LoVo (cell line): ENCODE measurements around the gene SCN3A.

ENCODE experiments used
- DNase-seq: peaks from one replicate; pipeline ENCODE4 v3.0.0-alpha.2; 2016; ENCODE audit warnings: low spot score

Gene SCN3A

DNA sequence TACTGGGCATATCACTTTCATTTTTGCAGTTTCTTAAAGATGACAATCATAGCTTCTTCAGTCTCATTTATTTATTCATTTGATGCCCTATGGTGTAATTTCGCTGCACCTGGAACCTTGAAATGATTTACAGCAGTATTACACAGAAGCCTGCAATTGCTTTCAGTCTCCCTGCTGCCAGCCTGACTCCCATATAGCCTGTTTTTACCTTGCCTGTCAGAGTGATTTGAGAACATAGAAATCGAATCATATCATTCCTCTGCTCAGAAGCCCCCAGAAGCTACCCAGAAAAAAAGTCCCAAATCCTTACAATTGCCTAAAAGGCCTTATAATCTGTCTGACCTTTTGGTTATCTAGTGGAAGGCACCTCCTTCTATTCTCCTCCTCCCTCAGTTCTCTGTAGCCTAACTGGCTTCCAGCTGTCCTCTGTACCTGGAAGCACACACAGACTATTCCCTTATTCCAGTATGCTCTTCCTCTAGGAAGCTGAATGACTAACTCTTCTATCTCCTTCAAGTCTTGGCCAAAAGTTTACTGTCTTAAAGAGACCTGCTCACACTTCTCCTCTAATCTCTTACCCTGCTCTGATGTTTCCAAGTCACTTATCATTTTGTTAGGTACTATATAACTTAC is 12.6 kb downstream of the SCN3A start:
- DNase-seq: no peak

DNA sequence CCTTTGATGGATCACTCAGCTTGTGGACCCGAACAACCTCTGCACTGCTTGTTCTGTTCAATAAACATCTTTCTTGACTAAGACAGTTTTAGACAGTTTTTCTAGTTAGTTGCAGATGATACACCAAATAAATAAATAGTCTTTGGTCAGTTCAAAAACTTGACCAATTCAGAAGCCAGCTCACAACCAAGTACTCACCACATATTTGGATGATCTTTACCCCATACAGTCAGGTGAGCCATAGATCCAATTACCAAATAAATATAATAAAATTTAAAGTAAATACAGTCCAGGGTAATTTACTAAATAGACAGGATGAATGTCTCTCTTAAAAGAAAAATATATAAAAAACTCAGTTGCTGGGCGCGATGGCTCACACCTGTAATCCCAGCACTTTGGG is 18.2 kb downstream of the SCN3A start:
- DNase-seq: no peak

DNA sequence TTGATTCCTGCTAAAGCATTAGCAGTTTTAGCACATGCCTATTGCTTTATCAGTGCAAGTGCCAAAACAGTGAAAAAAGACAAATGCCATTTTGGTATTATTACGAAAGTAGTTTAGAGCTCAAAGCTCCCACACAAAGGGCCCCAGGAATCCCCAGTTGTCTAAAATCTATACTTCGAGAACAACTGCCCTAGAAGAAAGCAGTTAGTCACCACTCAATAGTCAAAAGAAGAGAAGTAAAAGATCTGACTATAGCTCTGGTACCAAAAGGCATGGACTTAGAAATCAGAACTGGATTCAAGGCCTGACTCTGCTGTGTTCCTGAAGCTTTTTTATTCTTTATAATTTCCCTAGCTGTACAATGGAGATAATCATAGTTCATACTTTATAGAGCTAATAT is 21.8 kb downstream of the SCN3A start:
- no peak for DNase-seq

DNA sequence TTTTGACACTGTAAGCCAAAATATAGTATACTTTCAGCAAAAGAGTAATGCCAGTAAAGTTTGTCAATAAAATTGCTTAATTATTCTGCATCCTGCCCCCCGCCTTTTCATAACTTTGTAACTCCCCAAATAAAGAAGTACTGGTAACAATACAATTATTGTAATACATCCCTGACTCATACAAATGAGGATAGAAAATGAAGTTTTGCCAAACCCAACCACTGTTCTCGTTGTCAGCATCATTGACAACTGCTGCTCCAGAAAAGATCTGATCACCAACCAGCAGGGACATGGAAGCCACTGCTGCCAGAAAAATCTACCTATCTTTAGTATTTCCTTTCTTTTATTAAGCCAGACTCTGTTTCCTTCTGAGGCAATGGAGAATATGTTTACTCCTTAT is 27.1 kb downstream of the SCN3A start:
- no peak for DNase-seq

DNA sequence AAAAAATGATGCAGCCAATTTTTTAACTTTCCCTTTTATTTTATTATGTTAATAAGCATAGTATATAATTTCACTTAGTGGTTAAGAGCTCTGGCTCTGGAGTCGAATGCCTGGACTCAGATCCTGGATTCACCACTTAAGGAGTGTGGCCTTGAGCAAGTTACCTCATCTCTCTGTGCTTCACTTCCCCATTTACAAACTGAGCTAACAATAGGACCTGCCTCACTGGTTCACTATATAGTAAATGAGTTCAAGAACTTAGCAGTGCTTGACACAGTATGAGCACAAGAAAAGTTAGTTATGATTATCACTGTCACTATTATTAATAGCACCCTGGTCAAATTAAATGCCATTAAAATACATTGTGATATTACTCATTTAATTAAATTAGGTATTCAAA is 30.6 kb downstream of the SCN3A start:
- no peak for DNase-seq

DNA sequence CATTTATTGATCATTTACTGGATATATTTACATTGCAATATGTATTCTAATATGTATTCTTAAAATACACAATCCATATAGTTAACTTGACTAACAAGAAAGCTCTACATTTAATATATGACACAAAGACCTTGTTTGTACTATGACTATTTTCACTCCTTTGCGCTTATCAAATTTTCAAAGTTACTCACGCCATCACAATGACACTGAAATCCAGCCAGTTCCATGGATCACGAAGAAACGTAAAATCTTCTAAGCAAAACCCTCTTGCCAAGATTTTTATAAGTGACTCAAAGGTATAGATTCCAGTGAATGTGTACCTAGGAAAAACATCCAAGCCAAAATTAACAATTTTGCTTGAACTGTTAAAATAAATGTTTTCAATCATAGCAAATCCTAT is 39.6 kb downstream of the SCN3A start:
- no peak for DNase-seq

DNA sequence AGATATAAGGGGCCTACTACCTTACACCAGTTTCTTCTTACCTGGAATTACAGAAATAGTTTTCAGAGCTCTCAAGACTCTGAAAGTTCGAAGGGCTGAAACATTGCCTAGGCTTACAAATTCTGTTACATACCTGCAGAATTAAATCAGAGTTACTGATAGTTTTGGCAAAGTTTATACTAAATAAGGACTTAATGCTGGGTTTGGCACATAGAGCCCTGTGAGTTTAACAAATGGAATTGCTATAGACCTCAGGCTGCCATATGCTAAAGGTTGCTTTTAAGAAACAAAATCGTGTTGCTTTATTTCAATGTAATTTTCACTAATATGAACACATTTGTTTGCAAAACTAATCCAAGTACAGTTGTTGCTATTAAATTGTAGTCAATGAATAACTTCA is 40.1 kb downstream of the SCN3A start:
- DNase-seq: no peak

DNA sequence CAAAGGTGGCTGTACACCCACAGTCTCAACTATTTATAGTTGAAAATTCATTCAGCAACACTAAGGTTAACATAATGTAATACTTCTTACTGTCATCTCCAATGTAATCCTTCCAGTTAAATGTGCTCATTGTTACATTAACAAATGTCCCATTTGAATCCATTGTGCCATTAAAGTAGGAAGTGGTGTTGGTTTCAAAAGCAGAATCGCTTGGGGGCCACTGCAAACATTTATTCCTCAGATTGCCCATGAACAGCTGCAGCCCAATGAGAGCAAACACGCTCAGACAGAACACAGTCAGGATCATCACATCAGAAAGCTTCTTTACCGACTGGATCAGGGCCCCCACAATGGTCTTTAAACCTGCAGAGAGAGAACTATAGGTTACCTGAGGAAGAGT is 41.4 kb downstream of the SCN3A start:
- DNase-seq: no peak

DNA sequence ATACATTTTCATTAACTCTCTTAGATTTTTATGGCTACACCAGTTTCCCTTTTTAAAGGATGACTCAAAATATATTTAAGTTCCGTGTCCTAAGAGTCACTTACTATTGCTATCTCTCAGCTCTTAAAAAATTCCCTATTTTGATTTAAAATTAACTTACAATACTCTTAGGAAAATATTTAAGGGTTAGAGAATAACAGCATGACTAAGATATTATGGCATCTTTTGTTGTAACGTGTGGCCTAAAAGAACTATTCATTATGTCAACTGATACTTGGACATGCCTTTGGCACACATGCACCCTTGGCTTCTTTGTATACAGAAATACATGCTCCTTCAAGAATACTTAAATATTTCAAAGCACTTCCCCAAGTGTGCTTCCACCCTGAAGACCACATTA is 42.3 kb downstream of the SCN3A start:
- DNase-seq: no peak

DNA sequence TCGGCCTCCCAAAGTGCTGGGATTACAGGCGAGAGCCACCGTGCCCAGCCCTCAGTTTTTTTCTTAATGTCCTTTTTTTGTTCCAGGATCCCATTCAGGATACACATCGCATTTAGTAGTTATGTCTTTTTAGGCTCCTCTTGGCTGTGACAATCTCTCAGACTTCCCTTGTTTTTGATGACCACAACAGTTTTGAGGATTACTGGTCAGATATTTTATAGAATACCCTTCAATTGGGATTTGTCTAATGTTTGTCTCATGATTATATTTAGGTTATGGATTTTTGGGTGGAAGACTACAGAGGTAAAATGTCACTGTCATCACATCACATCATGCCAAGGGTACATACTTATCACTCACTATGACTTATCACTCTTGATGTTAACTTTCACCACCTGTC is 46.7 kb downstream of the SCN3A start:
- DNase-seq: no peak

DNA sequence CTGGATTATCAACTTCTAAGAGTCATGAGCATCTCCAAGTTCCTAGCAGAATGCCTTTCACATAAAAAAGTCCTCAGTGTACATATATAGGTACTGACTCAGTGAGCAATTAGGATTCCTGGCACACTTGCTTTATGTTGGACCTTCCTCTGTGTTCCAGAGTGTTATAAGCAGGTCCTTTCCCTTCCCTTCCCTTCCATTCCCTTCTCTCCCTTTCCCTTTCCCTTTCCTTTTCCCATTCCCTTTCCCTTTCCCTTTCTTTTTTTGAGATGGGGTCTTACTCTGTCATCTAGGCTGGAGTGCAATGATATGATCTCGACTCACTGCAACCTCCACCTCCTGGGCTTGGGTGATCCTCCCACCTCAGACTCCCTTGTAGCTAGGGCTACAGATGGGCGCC is 48.7 kb downstream of the SCN3A start:
- DNase-seq: no peak

DNA sequence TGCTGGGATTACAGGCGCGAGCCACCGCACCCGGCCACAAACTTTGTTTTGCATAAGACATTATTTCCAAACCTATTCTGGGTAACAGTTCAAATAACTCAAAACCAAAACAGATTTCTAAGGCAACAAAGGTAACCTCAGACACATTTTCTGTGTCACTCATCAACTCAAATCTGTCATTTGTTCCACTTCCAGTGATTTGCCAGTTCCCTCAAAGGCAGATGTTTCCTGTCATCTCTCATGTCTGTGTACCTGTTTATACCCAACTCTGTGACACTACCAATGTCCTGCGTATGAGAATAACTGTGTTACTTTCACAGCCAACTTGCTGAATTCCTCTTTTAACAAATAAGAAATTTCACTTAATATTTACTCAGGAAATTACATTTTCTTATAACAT is 54.4 kb downstream of the SCN3A start:
- DNase-seq: no peak

DNA sequence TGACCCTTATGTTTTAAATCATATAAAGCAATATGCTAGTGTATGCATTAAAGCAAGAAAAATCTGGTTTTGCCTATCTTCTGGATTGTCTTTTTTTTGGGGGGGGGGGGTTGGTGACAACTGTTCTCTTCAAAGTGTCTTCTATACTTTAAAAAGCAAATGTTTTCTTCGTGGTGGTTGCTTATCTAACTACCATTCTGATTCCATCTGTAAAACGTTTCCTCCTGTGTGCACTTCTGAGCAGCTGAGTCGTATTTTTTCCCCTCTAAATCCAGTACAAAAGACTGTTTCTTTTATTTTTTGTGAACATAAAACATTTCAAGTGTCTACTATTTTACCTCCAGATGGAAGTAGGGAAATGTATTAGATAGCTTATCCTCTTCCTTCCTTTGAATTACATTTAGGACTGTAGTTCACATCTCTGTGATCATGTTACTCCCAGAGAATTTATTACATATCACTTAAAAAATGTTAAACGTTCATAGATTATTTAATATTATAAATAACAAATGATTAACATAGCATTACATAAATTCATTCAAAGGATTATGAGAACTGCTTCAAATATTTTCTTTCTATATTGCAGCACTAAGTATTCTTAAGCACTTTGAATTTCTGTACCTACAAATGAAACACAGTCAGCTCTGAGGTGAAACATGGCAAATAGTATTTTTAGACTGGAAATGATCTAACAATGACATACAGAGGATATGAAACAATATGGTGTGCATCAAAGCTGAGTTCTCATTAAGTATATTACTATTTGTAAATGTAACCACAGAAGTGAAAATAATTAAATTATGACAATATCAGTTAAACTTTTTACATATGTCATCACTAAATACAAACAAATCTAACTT is 56.4 kb downstream of the SCN3A start:
- no peak for DNase-seq

DNA sequence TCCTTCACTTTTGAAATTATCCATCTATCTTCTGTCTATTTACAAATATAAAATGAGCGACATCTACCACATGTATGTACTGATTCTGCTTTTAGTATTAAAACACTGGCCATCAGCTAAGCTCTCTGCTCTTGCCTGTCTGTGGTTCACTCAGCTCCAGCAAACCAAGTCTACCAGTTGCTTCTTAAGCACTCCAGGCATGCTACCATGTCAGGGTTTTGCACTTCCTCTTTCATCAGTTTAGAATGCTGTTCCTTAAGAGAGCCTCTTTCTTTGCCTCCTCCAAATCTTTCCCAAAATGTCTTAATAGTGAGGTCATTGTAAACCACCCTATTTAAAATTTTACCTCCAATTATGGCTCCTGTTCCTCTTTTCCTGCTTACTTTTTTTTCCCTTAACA is 59.5 kb downstream of the SCN3A start:
- no peak for DNase-seq

DNA sequence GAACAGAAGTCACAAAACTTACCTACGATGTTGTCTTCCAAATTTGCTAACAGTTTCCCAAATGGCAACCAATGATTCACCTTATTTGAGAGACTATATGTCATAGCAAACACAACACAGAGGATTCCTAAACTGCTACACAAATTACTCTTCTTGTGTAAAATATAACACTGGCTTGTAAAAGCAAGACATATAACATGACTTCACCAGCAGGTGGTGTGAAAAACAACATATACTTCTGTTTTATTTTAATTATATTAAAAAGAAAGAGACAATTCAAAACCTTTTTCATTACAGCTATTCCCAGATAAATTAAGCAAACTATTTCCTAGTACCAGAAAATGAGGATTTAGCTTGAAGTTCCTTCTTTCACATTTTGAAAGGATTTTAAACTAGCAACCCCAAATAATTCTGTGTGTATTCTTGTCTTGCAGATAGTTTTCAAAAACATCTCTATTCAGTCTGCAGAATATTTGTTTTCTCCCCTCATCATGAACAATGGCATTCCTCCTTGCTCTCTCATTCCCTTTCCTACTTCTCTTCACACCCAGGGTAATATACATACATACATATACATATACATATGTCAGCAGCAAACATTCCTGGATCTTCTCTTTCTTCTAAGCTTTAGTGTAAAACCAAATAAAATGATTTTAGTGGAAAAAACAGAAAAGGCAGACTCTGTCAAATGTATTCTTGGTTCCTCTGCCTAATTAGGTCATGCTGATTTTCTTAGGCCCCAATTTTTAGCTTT is 62.1 kb downstream of the SCN3A start:
- DNase-seq: no peak

DNA sequence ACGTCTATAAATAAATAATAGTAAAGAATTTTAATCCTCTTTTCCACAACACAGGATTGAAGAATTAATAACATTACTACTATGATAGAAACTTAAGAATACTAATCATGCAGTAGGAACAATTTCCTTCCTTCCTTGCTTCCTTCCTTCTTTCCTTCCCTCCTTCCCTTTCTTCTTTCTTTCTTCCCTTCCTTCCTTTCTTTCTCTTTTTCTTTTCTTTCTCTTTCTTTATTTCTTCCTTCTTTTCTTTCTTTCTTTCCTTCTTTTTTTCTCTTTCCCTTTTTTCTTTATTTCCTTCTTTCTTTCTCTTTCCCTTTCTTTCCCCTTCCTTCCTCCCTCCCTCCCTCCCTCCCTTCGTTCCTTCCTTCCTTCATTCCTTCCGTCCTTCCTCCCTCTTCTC is 77.6 kb downstream of the SCN3A start:
- DNase-seq: no peak

DNA sequence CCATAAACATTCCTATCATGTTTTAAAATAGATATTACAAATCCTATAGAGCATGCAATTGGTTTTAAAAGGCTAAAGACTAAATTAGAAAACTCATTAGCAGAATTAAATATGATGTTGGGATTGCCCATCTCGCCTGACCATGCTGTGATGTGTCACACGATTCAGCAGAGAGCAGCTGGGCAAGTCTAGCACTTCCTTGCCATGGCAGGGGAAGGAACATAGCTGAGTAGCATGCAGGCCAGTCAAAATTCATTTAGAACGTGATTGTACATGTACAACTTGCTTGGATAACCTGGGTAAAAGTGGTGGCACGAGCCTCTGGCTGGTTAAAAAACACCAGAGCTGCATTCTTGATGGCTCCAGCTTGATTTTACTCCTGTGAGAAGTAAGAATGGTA is 81.3 kb downstream of the SCN3A start:
- no peak for DNase-seq

DNA sequence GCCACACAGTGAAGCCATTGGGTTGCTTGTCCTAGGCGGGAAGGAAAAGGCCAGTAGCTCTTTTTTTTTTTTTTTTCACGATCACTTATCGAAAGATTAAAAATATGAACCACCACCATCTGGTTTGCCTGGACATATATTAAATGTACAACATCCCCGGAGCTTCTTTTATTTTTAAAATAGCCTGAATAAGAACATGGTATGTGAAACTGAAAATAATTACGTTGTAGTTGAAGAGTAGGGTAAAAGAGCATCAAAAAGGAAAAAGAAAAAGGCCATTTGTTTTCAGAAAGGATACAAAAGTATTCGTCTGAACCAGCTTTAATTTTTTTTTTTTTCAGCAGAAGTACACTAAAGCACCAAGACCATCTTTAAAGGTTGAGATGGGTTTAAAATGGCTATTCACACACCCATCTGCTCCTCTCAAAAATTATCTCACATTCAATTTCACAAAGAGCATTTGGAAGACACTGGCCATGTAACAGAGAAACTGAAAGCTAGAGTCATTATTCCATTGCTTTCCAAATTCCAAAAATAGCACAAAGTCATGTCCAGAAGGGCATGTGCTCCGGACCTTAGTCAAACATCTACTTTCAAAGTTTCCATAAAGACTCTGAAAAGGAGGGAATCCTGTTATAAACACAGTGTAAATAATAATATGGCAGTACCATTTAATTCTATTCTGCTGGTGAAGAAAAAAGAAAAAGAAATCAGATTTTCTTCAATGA is 82.9 kb downstream of the SCN3A start:
- DNase-seq: no peak

DNA sequence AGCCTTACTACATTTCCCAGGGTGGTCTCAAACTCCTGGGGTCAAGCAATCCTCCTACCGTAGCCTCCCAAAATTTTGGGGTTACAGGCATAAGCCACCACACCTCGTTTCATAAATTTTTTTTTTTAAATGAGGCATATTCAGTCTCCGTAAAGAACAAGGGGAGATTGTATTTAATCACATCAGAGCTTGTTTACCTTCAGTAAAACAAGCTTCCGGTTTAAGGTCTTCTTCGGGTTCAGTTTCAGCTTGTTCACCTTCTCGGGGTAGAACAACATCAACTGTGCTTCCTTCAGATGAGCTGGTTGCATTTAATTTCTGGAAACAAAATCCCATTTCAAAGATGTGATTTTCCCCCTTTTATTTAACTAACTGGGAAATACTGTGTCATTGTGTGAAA is 88.6 kb downstream of the SCN3A start:
- no peak for DNase-seq

DNA sequence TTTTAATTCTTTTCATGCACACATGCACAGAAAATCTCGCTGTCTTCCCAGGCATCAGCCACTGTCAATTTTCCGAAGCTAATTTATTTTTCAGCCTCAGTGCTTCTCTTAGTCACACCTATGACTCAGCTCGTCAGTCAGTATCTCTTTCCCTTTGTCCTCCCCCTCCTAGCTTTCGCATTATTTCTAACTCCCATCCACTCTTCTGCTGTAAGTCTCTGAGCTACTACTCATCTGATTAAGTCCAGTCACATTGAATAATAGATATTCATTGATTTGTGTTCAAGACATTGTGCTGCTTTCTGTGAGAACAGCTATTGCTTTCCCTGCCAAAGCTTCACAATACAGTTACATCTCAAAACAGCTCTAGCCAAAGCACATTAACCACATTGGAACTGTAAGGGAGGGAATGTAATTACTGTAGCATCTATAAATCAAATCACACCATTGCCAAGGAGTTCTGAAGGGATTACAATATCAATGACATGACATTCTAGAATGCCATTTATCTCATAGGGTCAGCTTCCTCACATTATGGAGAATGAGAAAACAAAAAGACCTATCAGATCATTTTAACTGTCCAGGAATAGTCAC is 89.4 kb downstream of the SCN3A start:
- DNase-seq: no peak

DNA sequence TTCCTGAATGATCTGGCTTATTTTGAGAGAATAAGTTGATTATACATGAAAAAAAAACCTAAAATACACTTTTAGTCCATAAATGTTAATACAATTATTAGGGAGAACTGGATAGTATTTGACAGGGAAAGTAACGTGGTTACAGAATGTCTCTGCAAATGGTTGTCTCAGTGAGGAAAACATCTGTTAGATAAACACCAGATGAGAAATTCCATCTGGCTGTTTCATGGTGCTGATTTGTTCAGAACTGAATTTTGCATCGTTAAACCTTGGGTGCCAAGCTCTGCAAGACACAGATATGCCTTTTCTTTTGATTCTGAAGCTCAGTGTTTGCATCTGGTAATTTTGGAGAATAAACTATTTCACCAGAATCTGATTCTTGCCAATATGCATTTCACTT is 90.4 kb downstream of the SCN3A start:
- DNase-seq: no peak

DNA sequence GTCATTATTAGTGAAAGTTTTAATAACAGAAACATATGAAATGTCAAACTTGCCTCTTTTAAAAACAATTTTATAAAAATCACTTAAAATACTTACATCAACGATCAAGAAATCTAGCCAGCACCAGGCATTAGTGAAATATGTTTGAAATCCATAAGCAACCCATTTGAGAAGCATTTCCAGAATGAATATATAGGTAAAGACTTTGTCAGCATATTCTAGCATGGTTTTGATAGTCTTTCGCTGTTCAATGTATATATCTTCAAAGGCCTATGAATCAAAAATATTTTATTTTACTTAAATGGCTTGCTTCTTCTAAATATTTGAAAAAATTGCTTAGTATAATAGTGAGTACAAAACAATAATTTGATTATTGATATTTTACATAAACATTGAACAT is 91.1 kb downstream of the SCN3A start:
- no peak for DNase-seq
